Effector memory CD8-positive, alpha-beta T cell (primary cell): ENCODE data around the gene SGMS2.

ENCODE experiments used
- ATAC-seq: fragments of 150-1000 bp; cut with Tn5 transposase; replicated peaks from 2 replicates; pipeline ENCODE4 v1.10.0; 2021; ENCODE audit warnings: mild to moderate bottlenecking, moderate library complexity
- DNase-seq, 3 experiments: peaks; one replicate each; pipeline ENCODE4 v3.0.0; 2021
- H3K27ac Mint-ChIP-seq, 2 donors: one replicate each; pipeline ENCODE4 v1.8.0; 2022; ENCODE audit warnings: mild to moderate bottlenecking in 2 of 2, mixed read lengths in 2 of 2, moderate library complexity in 2 of 2
- H3K27me3 Mint-ChIP-seq, 2 donors: one replicate each; pipeline ENCODE4 v1.8.0; 2022; ENCODE audit warnings: mixed read lengths in 2 of 2
- H3K36me3 Mint-ChIP-seq: one replicate; pipeline ENCODE4 v1.8.0; 2022; ENCODE audit warnings: mild to moderate bottlenecking, moderate library complexity, mixed read lengths; ENCODE audit not compliant: insufficient read depth
- H3K4me1 Mint-ChIP-seq, 2 donors: one replicate each; pipeline ENCODE4 v1.8.0; 2022; ENCODE audit warnings: low read depth in 2 of 2, mixed read lengths in 2 of 2
- H3K4me3 Mint-ChIP-seq, 2 donors: one replicate each; pipeline ENCODE4 v1.8.0; 2022; ENCODE audit warnings: mild to moderate bottlenecking in 2 of 2, mixed read lengths in 2 of 2, moderate library complexity in 2 of 2
- H3K9me3 Mint-ChIP-seq, 2 donors: one replicate each; pipeline ENCODE4 v1.8.0; 2022; ENCODE audit warnings: mixed read lengths in 2 of 2

SGMS2 gene

GRCh38 chr4:107837776-107838618 lies 13.3 kb downstream of the SGMS2 start:
- DNase-seq (no peak), ATAC-seq (no peak)
- no peaks in the 10 kb centered on the region for H3K36me3 Mint-ChIP-seq
- peaks cover 0 to 2% of the 10 kb centered on the region in 2 donors for H3K9me3 Mint-ChIP-seq
- no peaks in the 10 kb centered on the region for H3K4me1 Mint-ChIP-seq
- no peak overlapping the region for H3K27ac Mint-ChIP-seq
- H3K27me3 Mint-ChIP-seq = peaks cover 11 to 13% of the 10 kb centered on the region in 2 donors
- no peak overlapping the region for H3K4me3 Mint-ChIP-seq

- no peaks in the 10 kb centered on the region for H3K4me1 Mint-ChIP-seq
- no peak for ATAC-seq
- no peak for DNase-seq
Measured at GRCh38 chr4:107838861-107839565, 14.3 kb downstream of the SGMS2 start.

GRCh38 chr4:107843391-107843790 lies 18.7 kb downstream of the SGMS2 start:
- Mint-ChIP-seq H3K27me3 (peaks cover 22 to 31% of the 10 kb centered on the region in 2 donors), H3K27ac (no peak overlapping the region), H3K4me1 (no peaks in the 10 kb centered on the region), H3K36me3 (no peaks in the 10 kb centered on the region), H3K9me3 (peaks cover 0 to 2% of the 10 kb centered on the region in 2 donors), H3K4me3 (no peak overlapping the region)
- ATAC-seq = no peak
- no peak for DNase-seq

More at GRCh38 chr4:107838861-107839565, 14.3 kb downstream of the SGMS2 start:
- no peak overlapping the region for H3K4me3 Mint-ChIP-seq
- peaks cover 11 to 18% of the 10 kb centered on the region in 2 donors for H3K27me3 Mint-ChIP-seq
- H3K36me3 Mint-ChIP-seq = no peaks in the 10 kb centered on the region
- peaks cover 0 to 2% of the 10 kb centered on the region in 2 donors for H3K9me3 Mint-ChIP-seq
- H3K27ac Mint-ChIP-seq = no peak overlapping the region

- Mint-ChIP-seq H3K4me1 (no peaks in the 10 kb centered on the region), H3K27me3 (peaks cover 28 to 31% of the 10 kb centered on the region in 2 donors), H3K27ac (no peak overlapping the region), H3K36me3 (no peaks in the 10 kb centered on the region), H3K4me3 (no peak overlapping the region), H3K9me3 (peaks cover 0 to 2% of the 10 kb centered on the region in 2 donors)
- no peak for DNase-seq
- ATAC-seq = no peak
Measured at GRCh38 chr4:107845681-107846080, 20.9 kb downstream of the SGMS2 start.

- no peak for ATAC-seq
- H3K9me3 Mint-ChIP-seq = no peaks in the 10 kb centered on the region
- H3K27ac Mint-ChIP-seq = no peak overlapping the region
- peaks cover 13 to 27% of the 10 kb centered on the region in 2 donors for H3K27me3 Mint-ChIP-seq
- H3K4me3 Mint-ChIP-seq = no peak overlapping the region
- no peak for DNase-seq
- no peaks in the 10 kb centered on the region for H3K36me3 Mint-ChIP-seq
- no peaks in the 10 kb centered on the region for H3K4me1 Mint-ChIP-seq
Measured at GRCh38 chr4:107850438-107850837, 25.7 kb downstream of the SGMS2 start.

GRCh38 chr4:107853444-107854355 lies 29.0 kb downstream of the SGMS2 start:
- H3K27ac Mint-ChIP-seq = no peak overlapping the region
- H3K4me3 Mint-ChIP-seq = no peak overlapping the region
- no peak for DNase-seq
- no peak for ATAC-seq
- no peaks in the 10 kb centered on the region for H3K9me3 Mint-ChIP-seq
- peaks cover 33 to 57% of the 10 kb centered on the region in 2 donors for H3K27me3 Mint-ChIP-seq
- no peaks in the 10 kb centered on the region for H3K4me1 Mint-ChIP-seq
- no peaks in the 10 kb centered on the region for H3K36me3 Mint-ChIP-seq

GRCh38 chr4:107854356-107855022 lies 29.8 kb downstream of the SGMS2 start:
- no peaks in the 10 kb centered on the region for H3K4me1 Mint-ChIP-seq
- no peaks in the 10 kb centered on the region for H3K36me3 Mint-ChIP-seq
- DNase-seq (no peak), ATAC-seq (no peak)
- peaks cover 36 to 59% of the 10 kb centered on the region in 2 donors for H3K27me3 Mint-ChIP-seq
- H3K4me3 Mint-ChIP-seq = no peak overlapping the region
- no peaks in the 10 kb centered on the region for H3K9me3 Mint-ChIP-seq
- no peak overlapping the region for H3K27ac Mint-ChIP-seq

- DNase-seq (no peak), ATAC-seq (no peak)
- no peaks in the 10 kb centered on the region for H3K4me1 Mint-ChIP-seq
Measured at GRCh38 chr4:107855723-107856122, 31.0 kb downstream of the SGMS2 start.

GRCh38 chr4:107856901-107857300 lies 32.2 kb downstream of the SGMS2 start:
- DNase-seq = no peak
- Mint-ChIP-seq H3K27ac (no peak overlapping the region), H3K4me3 (no peak overlapping the region), H3K4me1 (no peaks in the 10 kb centered on the region), H3K9me3 (no peaks in the 10 kb centered on the region), H3K36me3 (no peaks in the 10 kb centered on the region), H3K27me3 (peaks cover 47 to 55% of the 10 kb centered on the region in 2 donors)
- ATAC-seq = no peak

More at GRCh38 chr4:107855723-107856122, 31.0 kb downstream of the SGMS2 start:
- H3K27ac Mint-ChIP-seq = no peak overlapping the region
- H3K36me3 Mint-ChIP-seq = no peaks in the 10 kb centered on the region
- H3K27me3 Mint-ChIP-seq = peaks cover 42 to 61% of the 10 kb centered on the region in 2 donors
- H3K9me3 Mint-ChIP-seq = no peaks in the 10 kb centered on the region
- no peak overlapping the region for H3K4me3 Mint-ChIP-seq

GRCh38 chr4:107857741-107858140 lies 33.0 kb downstream of the SGMS2 start:
- DNase-seq (no peak), ATAC-seq (no peak)
- Mint-ChIP-seq H3K9me3 (no peaks in the 10 kb centered on the region), H3K4me1 (no peaks in the 10 kb centered on the region), H3K4me3 (no peak overlapping the region), H3K36me3 (no peaks in the 10 kb centered on the region), H3K27ac (no peak overlapping the region), H3K27me3 (peaks cover 55 to 62% of the 10 kb centered on the region in 2 donors)

- DNase-seq = no peak
- H3K36me3 Mint-ChIP-seq = no peaks in the 10 kb centered on the region
- H3K4me3 Mint-ChIP-seq = no peak overlapping the region
- ATAC-seq = no peak
- H3K27me3 Mint-ChIP-seq = peaks cover 58 to 67% of the 10 kb centered on the region in 2 donors
- H3K9me3 Mint-ChIP-seq = no peaks in the 10 kb centered on the region
- no peaks in the 10 kb centered on the region for H3K4me1 Mint-ChIP-seq
- H3K27ac Mint-ChIP-seq = no peak overlapping the region
Measured at GRCh38 chr4:107858158-107858742, 33.5 kb downstream of the SGMS2 start.

GRCh38 chr4:107862658-107863057 lies 37.9 kb downstream of the SGMS2 start:
- no peak for ATAC-seq
- peaks cover 43% of the 10 kb centered on the region in 2 donors for H3K27me3 Mint-ChIP-seq
- H3K4me1 Mint-ChIP-seq = no peaks in the 10 kb centered on the region
- no peaks in the 10 kb centered on the region for H3K9me3 Mint-ChIP-seq
- H3K4me3 Mint-ChIP-seq = no peak overlapping the region
- no peak overlapping the region for H3K27ac Mint-ChIP-seq
- no peaks in the 10 kb centered on the region for H3K36me3 Mint-ChIP-seq
- DNase-seq = no peak
